ENCODE results near the gene TMPRSS3.

DNA sequence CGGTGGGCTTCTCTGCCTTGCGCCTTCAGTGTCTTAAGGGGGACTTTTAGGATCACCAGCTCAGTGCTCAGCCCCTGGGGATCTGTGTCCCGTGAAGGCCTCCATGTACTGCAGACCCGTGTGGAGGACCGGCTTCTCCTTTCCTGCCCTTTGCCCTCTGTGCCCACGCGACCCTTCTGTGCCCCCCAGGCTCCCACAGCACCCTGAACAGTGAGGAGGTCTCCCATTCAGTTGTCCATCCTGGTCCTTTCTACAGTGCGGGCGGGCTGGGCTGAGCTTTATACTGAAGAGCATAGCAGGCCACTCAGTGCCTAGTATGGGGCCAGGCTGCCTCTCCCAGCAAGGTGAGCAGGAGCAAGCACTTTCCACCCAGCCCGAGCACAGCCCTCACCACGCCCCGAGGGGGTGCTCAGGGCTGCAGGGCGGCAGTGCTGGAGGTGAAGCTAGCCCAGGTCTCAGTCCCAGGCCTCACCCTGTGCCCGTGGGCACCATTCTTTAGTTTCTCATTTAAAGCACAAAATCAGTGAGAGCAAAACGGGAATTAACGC is 21.9 kb downstream of the TMPRSS3 start:
- no peak for TF ChIP-seq POLR2A (IDR thresholded peaks at IDR 0.05)
- TF ChIP-seq, protein P1, sequence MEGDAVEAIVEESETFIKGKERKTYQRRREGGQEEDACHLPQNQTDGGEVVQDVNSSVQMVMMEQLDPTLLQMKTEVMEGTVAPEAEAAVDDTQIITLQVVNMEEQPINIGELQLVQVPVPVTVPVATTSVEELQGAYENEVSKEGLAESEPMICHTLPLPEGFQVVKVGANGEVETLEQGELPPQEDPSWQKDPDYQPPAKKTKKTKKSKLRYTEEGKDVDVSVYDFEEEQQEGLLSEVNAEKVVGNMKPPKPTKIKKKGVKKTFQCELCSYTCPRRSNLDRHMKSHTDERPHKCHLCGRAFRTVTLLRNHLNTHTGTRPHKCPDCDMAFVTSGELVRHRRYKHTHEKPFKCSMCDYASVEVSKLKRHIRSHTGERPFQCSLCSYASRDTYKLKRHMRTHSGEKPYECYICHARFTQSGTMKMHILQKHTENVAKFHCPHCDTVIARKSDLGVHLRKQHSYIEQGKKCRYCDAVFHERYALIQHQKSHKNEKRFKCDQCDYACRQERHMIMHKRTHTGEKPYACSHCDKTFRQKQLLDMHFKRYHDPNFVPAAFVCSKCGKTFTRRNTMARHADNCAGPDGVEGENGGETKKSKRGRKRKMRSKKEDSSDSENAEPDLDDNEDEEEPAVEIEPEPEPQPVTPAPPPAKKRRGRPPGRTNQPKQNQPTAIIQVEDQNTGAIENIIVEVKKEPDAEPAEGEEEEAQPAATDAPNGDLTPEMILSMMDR (IDR thresholded peaks at IDR 0.05), result no peak
